ENCODE results near the gene EIF3F. TPM values are rescaled to one million over a fixed set of nuclear protein-coding genes. Genes with fewer than 3 reads are reported as not detected.
A peak's percentile ranks its signal among the peaks of the same experiment; 100 is the strongest.

EIF3F gene
- total and polyA plus RNA-seq, 2 of the 13 experiments (the other 11 are each of a cell fraction or from before 2014, with no cell fraction given): 109 to 191 TPM

DNA sequence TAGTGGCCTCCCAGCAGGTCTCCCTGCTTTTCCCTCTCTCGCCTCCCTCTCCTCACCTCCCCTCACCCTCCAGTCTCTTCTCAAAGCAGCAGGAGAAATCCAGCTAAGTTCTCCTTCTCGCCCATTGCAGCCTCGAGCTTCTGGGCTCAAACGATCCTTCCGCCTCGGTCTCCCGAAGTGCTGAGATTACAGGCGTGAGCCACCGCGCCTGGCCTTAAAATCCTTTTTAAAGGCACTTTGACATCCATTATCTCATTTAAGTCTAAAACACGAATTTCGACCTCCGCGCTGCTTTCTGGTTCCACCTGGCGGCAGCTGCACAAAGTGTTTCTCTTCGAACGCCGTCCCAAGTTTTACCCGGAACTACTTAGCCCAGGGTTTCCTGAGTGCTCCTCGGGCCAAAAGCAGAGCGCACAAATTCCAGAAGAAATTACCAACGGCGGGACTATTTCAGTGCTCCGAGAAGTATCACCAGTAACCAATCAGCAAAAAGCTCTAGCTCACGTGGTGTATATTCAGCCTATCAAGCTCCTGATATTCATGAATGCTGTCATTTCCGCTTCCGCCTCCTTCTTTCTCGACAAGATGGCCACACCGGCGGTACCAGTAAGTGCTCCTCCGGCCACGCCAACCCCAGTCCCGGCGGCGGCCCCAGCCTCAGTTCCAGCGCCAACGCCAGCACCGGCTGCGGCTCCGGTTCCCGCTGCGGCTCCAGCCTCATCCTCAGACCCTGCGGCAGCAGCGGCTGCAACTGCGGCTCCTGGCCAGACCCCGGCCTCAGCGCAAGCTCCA is at the start of gene EIF3F (continued):
- TF ChIP-seq, protein P1, sequence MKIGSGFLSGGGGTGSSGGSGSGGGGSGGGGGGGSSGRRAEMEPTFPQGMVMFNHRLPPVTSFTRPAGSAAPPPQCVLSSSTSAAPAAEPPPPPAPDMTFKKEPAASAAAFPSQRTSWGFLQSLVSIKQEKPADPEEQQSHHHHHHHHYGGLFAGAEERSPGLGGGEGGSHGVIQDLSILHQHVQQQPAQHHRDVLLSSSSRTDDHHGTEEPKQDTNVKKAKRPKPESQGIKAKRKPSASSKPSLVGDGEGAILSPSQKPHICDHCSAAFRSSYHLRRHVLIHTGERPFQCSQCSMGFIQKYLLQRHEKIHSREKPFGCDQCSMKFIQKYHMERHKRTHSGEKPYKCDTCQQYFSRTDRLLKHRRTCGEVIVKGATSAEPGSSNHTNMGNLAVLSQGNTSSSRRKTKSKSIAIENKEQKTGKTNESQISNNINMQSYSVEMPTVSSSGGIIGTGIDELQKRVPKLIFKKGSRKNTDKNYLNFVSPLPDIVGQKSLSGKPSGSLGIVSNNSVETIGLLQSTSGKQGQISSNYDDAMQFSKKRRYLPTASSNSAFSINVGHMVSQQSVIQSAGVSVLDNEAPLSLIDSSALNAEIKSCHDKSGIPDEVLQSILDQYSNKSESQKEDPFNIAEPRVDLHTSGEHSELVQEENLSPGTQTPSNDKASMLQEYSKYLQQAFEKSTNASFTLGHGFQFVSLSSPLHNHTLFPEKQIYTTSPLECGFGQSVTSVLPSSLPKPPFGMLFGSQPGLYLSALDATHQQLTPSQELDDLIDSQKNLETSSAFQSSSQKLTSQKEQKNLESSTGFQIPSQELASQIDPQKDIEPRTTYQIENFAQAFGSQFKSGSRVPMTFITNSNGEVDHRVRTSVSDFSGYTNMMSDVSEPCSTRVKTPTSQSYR (CRISPR knock-in tag; IDR thresholded peaks at IDR 0.05; ENCODE audit: borderline replicate concordance): no peak
- no peak for TF ChIP-seq ZMYM2 (CRISPR knock-in tag; IDR thresholded peaks at IDR 0.05)
- peak; percentile 53; the same call in 1 of the 2 replicates for TF ChIP-seq DMAP1 (CRISPR knock-in tag; IDR thresholded peaks at IDR 0.05)
- TF ChIP-seq THYN1 (CRISPR knock-in tag; IDR thresholded peaks at IDR 0.05; ENCODE audit: borderline replicate concordance, low read depth): no peak
- TF ChIP-seq MIXL1 (CRISPR knock-in tag; IDR thresholded peaks at IDR 0.05): peak; percentile 95
- TF ChIP-seq ZNF569 (CRISPR knock-in tag; IDR thresholded peaks at IDR 0.05; ENCODE audit: borderline replicate concordance): no peak
- no peak for TF ChIP-seq TCF12 (IDR thresholded peaks at IDR 0.05)
- 0 out of 2 replicates have a peak, but pooled peaks have one; percentile 29 for TF ChIP-seq TCF12 (CRISPR knock-in tag; IDR thresholded peaks at IDR 0.05)
- 0 out of 2 replicates have a peak, but pooled peaks have one; percentile 41 for TF ChIP-seq PAX8 (CRISPR knock-in tag; IDR thresholded peaks at IDR 0.05; ENCODE audit: borderline replicate concordance)
- peak; percentile 78 for TF ChIP-seq ZNF263 (CRISPR knock-in tag; IDR thresholded peaks at IDR 0.05)
- TF ChIP-seq, protein P2, sequence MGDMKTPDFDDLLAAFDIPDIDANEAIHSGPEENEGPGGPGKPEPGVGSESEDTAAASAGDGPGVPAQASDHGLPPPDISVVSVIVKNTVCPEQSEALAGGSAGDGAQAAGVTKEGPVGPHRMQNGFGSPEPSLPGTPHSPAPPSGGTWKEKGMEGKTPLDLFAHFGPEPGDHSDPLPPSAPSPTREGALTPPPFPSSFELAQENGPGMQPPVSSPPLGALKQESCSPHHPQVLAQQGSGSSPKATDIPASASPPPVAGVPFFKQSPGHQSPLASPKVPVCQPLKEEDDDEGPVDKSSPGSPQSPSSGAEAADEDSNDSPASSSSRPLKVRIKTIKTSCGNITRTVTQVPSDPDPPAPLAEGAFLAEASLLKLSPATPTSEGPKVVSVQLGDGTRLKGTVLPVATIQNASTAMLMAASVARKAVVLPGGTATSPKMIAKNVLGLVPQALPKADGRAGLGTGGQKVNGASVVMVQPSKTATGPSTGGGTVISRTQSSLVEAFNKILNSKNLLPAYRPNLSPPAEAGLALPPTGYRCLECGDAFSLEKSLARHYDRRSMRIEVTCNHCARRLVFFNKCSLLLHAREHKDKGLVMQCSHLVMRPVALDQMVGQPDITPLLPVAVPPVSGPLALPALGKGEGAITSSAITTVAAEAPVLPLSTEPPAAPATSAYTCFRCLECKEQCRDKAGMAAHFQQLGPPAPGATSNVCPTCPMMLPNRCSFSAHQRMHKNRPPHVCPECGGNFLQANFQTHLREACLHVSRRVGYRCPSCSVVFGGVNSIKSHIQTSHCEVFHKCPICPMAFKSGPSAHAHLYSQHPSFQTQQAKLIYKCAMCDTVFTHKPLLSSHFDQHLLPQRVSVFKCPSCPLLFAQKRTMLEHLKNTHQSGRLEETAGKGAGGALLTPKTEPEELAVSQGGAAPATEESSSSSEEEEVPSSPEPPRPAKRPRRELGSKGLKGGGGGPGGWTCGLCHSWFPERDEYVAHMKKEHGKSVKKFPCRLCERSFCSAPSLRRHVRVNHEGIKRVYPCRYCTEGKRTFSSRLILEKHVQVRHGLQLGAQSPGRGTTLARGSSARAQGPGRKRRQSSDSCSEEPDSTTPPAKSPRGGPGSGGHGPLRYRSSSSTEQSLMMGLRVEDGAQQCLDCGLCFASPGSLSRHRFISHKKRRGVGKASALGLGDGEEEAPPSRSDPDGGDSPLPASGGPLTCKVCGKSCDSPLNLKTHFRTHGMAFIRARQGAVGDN (CRISPR knock-in tag; IDR thresholded peaks at IDR 0.05): peak; percentile 60
- peak; percentile 36; the same call in 1 of the 2 replicates for TF ChIP-seq ONECUT2 (CRISPR knock-in tag; IDR thresholded peaks at IDR 0.05)
- TF ChIP-seq, protein P3, sequence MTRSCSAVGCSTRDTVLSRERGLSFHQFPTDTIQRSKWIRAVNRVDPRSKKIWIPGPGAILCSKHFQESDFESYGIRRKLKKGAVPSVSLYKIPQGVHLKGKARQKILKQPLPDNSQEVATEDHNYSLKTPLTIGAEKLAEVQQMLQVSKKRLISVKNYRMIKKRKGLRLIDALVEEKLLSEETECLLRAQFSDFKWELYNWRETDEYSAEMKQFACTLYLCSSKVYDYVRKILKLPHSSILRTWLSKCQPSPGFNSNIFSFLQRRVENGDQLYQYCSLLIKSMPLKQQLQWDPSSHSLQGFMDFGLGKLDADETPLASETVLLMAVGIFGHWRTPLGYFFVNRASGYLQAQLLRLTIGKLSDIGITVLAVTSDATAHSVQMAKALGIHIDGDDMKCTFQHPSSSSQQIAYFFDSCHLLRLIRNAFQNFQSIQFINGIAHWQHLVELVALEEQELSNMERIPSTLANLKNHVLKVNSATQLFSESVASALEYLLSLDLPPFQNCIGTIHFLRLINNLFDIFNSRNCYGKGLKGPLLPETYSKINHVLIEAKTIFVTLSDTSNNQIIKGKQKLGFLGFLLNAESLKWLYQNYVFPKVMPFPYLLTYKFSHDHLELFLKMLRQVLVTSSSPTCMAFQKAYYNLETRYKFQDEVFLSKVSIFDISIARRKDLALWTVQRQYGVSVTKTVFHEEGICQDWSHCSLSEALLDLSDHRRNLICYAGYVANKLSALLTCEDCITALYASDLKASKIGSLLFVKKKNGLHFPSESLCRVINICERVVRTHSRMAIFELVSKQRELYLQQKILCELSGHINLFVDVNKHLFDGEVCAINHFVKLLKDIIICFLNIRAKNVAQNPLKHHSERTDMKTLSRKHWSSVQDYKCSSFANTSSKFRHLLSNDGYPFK (CRISPR knock-in tag; IDR thresholded peaks at IDR 0.05; ENCODE audit: borderline replicate concordance): peak; percentile 98
- 0 out of 2 replicates have a peak, but pooled peaks have one; percentile 60 for TF ChIP-seq ZNF614 (CRISPR knock-in tag; IDR thresholded peaks at IDR 0.05; ENCODE audit: borderline replicate concordance)
- TF ChIP-seq, protein P4, sequence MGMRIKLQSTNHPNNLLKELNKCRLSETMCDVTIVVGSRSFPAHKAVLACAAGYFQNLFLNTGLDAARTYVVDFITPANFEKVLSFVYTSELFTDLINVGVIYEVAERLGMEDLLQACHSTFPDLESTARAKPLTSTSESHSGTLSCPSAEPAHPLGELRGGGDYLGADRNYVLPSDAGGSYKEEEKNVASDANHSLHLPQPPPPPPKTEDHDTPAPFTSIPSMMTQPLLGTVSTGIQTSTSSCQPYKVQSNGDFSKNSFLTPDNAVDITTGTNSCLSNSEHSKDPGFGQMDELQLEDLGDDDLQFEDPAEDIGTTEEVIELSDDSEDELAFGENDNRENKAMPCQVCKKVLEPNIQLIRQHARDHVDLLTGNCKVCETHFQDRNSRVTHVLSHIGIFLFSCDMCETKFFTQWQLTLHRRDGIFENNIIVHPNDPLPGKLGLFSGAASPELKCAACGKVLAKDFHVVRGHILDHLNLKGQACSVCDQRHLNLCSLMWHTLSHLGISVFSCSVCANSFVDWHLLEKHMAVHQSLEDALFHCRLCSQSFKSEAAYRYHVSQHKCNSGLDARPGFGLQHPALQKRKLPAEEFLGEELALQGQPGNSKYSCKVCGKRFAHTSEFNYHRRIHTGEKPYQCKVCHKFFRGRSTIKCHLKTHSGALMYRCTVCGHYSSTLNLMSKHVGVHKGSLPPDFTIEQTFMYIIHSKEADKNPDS (CRISPR knock-in tag; IDR thresholded peaks at IDR 0.05): 0 out of 2 replicates have a peak, but pooled peaks have one; percentile 36
- peak; percentile 43; the same call in 1 of the 2 replicates for TF ChIP-seq ZBTB20 (CRISPR knock-in tag; IDR thresholded peaks at IDR 0.05; ENCODE audit: borderline replicate concordance, low read depth)

Measured in HepG2 (cell line).